Ovary (tissue), 3 donors: Measurements from ENCODE around the gene SCT.

Experiments
- CTCF ChIP-seq, 3 donors: fragments of 450-650 bp in 2 of 3; fragments of 200-600 bp in 1 of 3; IDR thresholded peaks; one replicate each; pipeline versions ENCODE4 v1.5.1 to v1.8.0; 2016 to 2022; ENCODE audit warnings: antibody characterized with exemption in 3 of 3, mild to moderate bottlenecking in 1 of 3
- EP300 ChIP-seq: sonication (generic); formaldehyde crosslinking; IDR thresholded peaks from one replicate; pipeline ENCODE4 v1.6.1; 2017; ENCODE audit warnings: antibody characterized with exemption
- donor health status: DM: no; HTN: no; CAD: no.

GRCh38 chr11:653837-654236 lies 26.9 kb upstream of the SCT start:
- TF ChIP-seq CTCF (IDR thresholded peaks at IDR 0.05) (no peak), EP300 (no peak)
